Measurements from ENCODE around the gene TCP11L2. TPM values are rescaled to one million over a fixed set of nuclear protein-coding genes. Genes with fewer than 3 reads are reported as not detected.

The TCP11L2 gene
- total RNA-seq, 1 experiment from 2014 or later: 6.1 TPM

GRCh38 chr12:106328735-106329134 is 26.2 kb downstream of the TCP11L2 start:
- no peak overlapping the region for H3K27ac Mint-ChIP-seq
- H4K20me1 ChIP-seq (ENCODE audit: control insufficient read depth, insufficient read depth, insufficient read length): no peaks in the 10 kb centered on the region
- H3K27ac ChIP-seq (ENCODE audit: insufficient read length, low read depth, low read length): no peak overlapping the region
- no peak overlapping the region for H2BK120ac ChIP-seq (ENCODE audit: low read depth, low read length, poor library complexity, severe bottlenecking)
- no peak for DNase-seq
- no peaks in the 10 kb centered on the region; the same call in none of the 2 replicates for H3K4me1 ChIP-seq (ENCODE audit: insufficient read depth, low read length)
- H3K27me3 Mint-ChIP-seq (ENCODE audit: low read depth): peaks cover 45% of the 10 kb centered on the region
- H3K27me3 ChIP-seq (ENCODE audit: insufficient read depth, low read length): peaks cover 5% of the 10 kb centered on the region; the same call in 1 of the 2 replicates
- H3K79me1 ChIP-seq (ENCODE audit: insufficient read depth, low read depth, low read length, poor library complexity, severe bottlenecking): no peaks in the 10 kb centered on the region
- peaks cover 0 to 6% of the 10 kb centered on the region in 2 experiments; a peak in 3 of 5 replicates for H3K9me3 Mint-ChIP-seq
- H3K36me3 Mint-ChIP-seq (ENCODE audit: insufficient read depth in 1 of 3, low read depth in 3 of 3): peaks cover 0 to 8% (median 0%) of the 10 kb centered on the region in 3 experiments; a peak in 1 of 7 replicates
- no peak overlapping the region for H3K14ac ChIP-seq (ENCODE audit: insufficient read depth, low read length)
- no peak overlapping the region for H2AFZ ChIP-seq (ENCODE audit: low read length)
- H4K8ac ChIP-seq (replicated peaks; ENCODE audit: insufficient read length, low read depth, low read length): no peak overlapping the region
- no peak overlapping the region for H2BK5ac ChIP-seq (ENCODE audit: insufficient read length, low read length)
- TF ChIP-seq CTCF (conservative IDR thresholded peaks at IDR 0.05): no peak
- H3K4me2 ChIP-seq (ENCODE audit: insufficient read depth, insufficient read length, low read length): no peak overlapping the region
- no peak overlapping the region for H2AK5ac ChIP-seq (ENCODE audit: insufficient read length, low read length)
- H4K91ac ChIP-seq (ENCODE audit: insufficient read length, low read depth, low read length): no peak overlapping the region
- no peaks in the 10 kb centered on the region for H3K9me3 ChIP-seq (ENCODE audit: control insufficient read depth, low read depth, low read length)
- H3K18ac ChIP-seq (ENCODE audit: insufficient read length, low read depth, low read length): no peak overlapping the region
- H3K9ac ChIP-seq (ENCODE audit: extremely low read depth, insufficient read length, low read length): no peak overlapping the region
- no peak overlapping the region for H2BK12ac ChIP-seq (ENCODE audit: insufficient read length, low read depth, low read length)
- H3T11ph ChIP-seq (ENCODE audit: low read length): no peak overlapping the region
- no peaks in the 10 kb centered on the region for H3K23me2 ChIP-seq (ENCODE audit: insufficient read length, low read depth, low read length, poor library complexity, severe bottlenecking)
- H3K4ac ChIP-seq (ENCODE audit: low read depth, low read length): no peak overlapping the region
- peaks cover 35 to 38% of the 10 kb centered on the region in 2 experiments for H3K4me1 Mint-ChIP-seq
- no peak overlapping the region for H2BK15ac ChIP-seq (ENCODE audit: low read depth, low read length)
- no peak overlapping the region for H3K56ac ChIP-seq (ENCODE audit: insufficient read length, low read depth, low read length)
- WGBS (ENCODE audit: extremely low coverage, insufficient read length, low lambda C conversion rate): no CpG with 5 or more reads among the region's 7 CpGs
- H4K5ac ChIP-seq (ENCODE audit: insufficient read length, low read depth, low read length): no peak overlapping the region
- H3K79me2 ChIP-seq (ENCODE audit: insufficient read depth, low read length): no peaks in the 10 kb centered on the region
- no peak overlapping the region for H3K4me3 Mint-ChIP-seq
- H2BK20ac ChIP-seq (ENCODE audit: low read depth, low read length, poor library complexity, severe bottlenecking): no peak overlapping the region
- no peak overlapping the region for H3K23ac ChIP-seq (ENCODE audit: insufficient read length, low read depth, low read length)
